Ishikawa (cell line): Measurements from ENCODE around the gene AP3S2.
A peak's percentile ranks its signal among the peaks of the same experiment; 100 is the strongest.

Source experiments
- CEBPB ChIP-seq: IDR thresholded peaks from 2 replicates; pipeline ENCODE4 v1.6.1; 2012
- CREB1 ChIP-seq: IDR thresholded peaks from 2 replicates; pipeline ENCODE4 v1.6.1; 2012; ENCODE audit warnings: low read depth
- EGR1 ChIP-seq: IDR thresholded peaks from 2 replicates; pipeline ENCODE4 v1.6.1; 2012
- EP300 ChIP-seq: IDR thresholded peaks from 2 replicates; pipeline ENCODE4 v1.6.1; 2012; ENCODE audit warnings: borderline replicate concordance
- FOXM1 ChIP-seq: IDR thresholded peaks from 2 replicates; pipeline ENCODE4 v1.6.1; 2012; ENCODE audit warnings: low read depth, borderline replicate concordance
- NFIC ChIP-seq: IDR thresholded peaks from 2 replicates; pipeline ENCODE4 v1.6.1; 2012
- RAD21 ChIP-seq: IDR thresholded peaks from 2 replicates; pipeline ENCODE4 v1.6.1; 2012; ENCODE audit warnings: low read depth
- TAF1 ChIP-seq: IDR thresholded peaks from 2 replicates; pipeline ENCODE4 v1.6.1; 2012; ENCODE audit warnings: low read depth, mild to moderate bottlenecking
- TCF12 ChIP-seq: IDR thresholded peaks from 2 replicates; pipeline ENCODE4 v1.6.1; 2012; ENCODE audit warnings: low read depth
- TEAD4 ChIP-seq: IDR thresholded peaks from 2 replicates; pipeline ENCODE4 v1.6.1; 2012
- YY1 ChIP-seq: IDR thresholded peaks from 2 replicates; pipeline ENCODE4 v1.6.1; 2012; ENCODE audit warnings: low read depth
- ZBTB7A ChIP-seq: IDR thresholded peaks from 2 replicates; pipeline ENCODE4 v1.6.1; 2012; ENCODE audit warnings: low read depth
- TF ChIP-seq, protein P1 (sequence below): IDR thresholded peaks from 2 replicates; pipeline ENCODE4 v1.6.1; 2012
- TF ChIP-seq, protein P2 (sequence below): IDR thresholded peaks from 2 replicates; pipeline ENCODE4 v1.6.1; 2012
- TF ChIP-seq, protein P3 (sequence below): IDR thresholded peaks from 2 replicates; pipeline ENCODE4 v1.6.1; 2012; ENCODE audit warnings: low read depth, mild to moderate bottlenecking

AP3S2 gene

DNA sequence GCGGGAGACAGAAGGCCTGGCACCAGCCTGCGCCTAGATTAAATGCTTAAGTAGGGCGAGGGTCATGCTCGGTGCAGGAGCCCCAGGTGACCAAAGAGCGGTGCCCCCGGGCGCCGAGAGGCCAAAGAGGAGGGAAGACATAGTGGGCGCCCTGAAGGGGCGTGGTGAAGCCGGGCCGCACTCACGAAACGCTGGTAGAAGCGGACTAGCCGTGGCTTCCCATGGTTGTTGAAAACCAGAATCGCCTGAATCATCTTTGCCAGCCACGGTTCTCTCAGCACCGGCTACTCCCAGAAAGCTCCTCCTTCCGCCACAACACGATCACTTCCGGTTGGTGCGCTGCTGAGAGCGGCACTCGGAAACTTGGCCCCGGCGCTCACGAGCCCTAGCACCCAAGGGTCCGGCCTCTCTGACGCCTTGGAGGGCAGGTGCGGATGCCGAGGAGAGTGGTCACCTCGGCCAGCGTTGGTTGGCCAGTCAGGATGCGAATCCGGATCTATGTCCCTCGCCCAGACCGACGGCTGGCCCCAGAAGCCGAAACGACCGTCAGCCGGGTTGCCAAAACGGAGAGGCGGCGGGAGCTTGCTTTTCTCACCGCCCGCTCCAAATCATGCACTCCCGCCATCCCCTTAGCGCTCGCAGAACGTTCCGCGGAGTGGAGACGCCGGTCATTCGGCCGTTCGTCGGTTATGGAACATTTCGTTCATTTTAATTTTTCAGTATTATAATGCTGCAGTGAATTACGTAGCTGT lies at the start of gene AP3S2:
Gene AP3S2 (minus strand): TSS at position 299 of the 752 bp plus-strand sequence. CDS start 45 bp downstream, at position 254.
- TF ChIP-seq CREB1 (no peak), FOXM1 (peak; percentile 58; the same call in 1 of the 2 replicates), EGR1 (no peak), TAF1 (peak; percentile 99), TEAD4 (no peak; the same call in 1 of the 2 replicates), YY1 (peak; percentile 84), CEBPB (peak; percentile 45; the same call in 1 of the 2 replicates), ZBTB7A (no peak), NFIC (0 out of 2 replicates have a peak, but pooled peaks have one; percentile 5), EP300 (peak; percentile 56; the same call in 1 of the 2 replicates), TCF12 (peak; percentile 82), RAD21 (peak; percentile 36; the same call in 1 of the 2 replicates)
- TF ChIP-seq, protein P1, sequence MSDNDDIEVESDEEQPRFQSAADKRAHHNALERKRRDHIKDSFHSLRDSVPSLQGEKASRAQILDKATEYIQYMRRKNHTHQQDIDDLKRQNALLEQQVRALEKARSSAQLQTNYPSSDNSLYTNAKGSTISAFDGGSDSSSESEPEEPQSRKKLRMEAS = peak; percentile 92
- TF ChIP-seq, protein P2, sequence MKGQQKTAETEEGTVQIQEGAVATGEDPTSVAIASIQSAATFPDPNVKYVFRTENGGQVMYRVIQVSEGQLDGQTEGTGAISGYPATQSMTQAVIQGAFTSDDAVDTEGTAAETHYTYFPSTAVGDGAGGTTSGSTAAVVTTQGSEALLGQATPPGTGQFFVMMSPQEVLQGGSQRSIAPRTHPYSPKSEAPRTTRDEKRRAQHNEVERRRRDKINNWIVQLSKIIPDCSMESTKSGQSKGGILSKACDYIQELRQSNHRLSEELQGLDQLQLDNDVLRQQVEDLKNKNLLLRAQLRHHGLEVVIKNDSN = peak; percentile 71
- TF ChIP-seq, protein P3, sequence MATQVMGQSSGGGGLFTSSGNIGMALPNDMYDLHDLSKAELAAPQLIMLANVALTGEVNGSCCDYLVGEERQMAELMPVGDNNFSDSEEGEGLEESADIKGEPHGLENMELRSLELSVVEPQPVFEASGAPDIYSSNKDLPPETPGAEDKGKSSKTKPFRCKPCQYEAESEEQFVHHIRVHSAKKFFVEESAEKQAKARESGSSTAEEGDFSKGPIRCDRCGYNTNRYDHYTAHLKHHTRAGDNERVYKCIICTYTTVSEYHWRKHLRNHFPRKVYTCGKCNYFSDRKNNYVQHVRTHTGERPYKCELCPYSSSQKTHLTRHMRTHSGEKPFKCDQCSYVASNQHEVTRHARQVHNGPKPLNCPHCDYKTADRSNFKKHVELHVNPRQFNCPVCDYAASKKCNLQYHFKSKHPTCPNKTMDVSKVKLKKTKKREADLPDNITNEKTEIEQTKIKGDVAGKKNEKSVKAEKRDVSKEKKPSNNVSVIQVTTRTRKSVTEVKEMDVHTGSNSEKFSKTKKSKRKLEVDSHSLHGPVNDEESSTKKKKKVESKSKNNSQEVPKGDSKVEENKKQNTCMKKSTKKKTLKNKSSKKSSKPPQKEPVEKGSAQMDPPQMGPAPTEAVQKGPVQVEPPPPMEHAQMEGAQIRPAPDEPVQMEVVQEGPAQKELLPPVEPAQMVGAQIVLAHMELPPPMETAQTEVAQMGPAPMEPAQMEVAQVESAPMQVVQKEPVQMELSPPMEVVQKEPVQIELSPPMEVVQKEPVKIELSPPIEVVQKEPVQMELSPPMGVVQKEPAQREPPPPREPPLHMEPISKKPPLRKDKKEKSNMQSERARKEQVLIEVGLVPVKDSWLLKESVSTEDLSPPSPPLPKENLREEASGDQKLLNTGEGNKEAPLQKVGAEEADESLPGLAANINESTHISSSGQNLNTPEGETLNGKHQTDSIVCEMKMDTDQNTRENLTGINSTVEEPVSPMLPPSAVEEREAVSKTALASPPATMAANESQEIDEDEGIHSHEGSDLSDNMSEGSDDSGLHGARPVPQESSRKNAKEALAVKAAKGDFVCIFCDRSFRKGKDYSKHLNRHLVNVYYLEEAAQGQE = no peak

DNA sequence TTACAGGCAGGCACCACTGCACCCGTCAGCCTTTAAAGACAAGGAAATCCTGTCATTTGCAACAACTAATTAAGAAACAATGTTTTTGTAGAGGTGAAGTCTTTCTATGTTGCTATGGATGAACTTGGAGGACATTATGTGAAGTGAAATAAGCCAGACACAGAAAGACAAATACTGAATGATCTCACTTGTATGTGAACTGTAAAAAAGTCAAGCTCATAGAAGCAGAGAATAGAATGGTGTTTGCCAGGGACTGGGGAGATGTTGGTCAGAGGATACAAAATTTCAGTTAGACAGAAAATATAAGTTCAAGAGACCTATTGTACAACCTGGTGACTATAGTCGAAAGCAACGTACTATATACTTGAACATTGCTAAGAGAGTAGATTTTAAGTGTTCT lies 46.1 kb upstream of the AP3S2 start:
- no peak for TF ChIP-seq CEBPB
- TF ChIP-seq, protein P2 = no peak

DNA sequence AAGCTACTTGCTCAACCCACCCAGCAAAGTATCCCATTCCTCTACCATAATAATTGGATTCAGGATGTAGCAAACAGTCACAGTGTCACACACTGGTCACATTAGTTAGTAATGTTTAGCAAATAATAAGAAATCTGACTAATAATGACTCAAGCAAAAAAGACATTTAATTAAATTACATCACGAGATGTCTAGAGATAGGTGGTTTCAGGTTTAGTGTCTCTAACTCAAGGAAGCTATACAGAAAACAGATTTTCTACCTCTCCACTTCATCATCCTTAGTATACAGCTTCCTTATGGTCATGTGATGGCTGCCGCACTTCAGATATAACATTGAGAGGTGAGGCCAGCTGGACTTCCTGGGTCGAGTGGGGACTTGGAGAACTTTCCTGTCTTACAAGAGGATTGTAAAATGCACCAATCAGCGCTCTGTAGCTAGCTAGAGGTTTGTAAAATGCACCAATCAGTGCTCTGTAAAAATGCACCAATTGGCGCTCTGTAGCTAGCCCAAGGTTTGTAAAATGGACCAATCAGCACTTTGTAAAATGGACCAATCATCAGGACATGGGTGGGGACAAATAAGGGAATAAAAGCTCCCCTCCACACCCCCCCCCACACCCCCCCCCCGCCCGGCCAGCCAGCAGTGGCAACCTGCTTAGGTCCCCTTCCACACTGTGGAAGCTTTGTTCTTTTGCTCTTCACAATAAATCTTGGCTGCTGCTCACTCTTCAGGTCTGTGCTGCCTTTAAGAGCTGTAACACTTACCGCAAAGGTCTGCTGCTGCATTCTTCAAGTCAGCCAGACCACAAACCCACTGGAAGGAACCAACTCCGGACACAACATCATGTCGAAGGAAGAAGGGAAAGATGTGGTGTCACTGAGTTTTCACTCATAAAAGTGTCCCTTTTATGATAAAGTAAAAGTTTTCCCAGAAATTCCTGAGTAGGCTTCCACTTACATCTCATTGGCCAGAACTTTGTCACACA lies 43.9 kb upstream of the AP3S2 start:
- TF ChIP-seq CEBPB (no peak), TCF12 (no peak), EGR1 (no peak), TEAD4 (no peak), EP300 (no peak), ZBTB7A (no peak), NFIC (no peak)
- TF ChIP-seq, protein P3 = no peak
- TF ChIP-seq, protein P1 = no peak

DNA sequence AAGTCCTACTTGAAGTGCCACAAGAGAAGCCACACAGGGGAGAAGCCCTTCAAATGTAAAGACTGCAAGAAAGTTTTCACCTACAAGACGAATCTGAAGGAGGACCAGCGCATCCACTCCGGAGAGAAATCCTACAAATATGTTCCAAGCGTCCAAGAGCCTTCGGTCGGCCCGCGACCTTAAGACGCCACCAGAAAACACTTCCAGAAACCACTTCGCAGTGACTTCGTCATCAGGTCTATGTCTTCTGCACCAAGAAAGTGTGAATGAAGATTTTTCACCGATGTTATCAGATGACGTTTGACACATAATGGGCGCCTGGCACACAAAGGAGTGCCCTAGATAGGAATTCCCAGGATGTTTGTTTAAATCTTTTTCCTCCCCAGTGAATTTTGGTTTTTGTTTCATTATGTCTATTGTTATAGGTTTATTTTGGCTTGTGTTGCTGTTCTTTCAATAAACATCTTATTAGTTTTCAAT lies 43.0 kb upstream of the AP3S2 start:
- TF ChIP-seq TAF1 (no peak), TEAD4 (no peak), RAD21 (no peak), CEBPB (no peak), YY1 (no peak), TCF12 (no peak), FOXM1 (no peak)
- TF ChIP-seq, protein P1 = no peak
- TF ChIP-seq, protein P3 = no peak
- TF ChIP-seq, protein P2 = no peak
